Muscle layer of duodenum (tissue), 2 donors: ENCODE data around the gene CXCR4.

ENCODE experiments used
- H3K27ac ChIP-seq: one replicate; pipeline ENCODE4 v1.7.0; 2013; ENCODE audit warnings: mild to moderate bottlenecking, low read length
- H3K27me3 ChIP-seq: one replicate; pipeline ENCODE4 v1.7.0; 2013; ENCODE audit warnings: low read depth, mild to moderate bottlenecking, control low read depth, low read length
- H3K36me3 ChIP-seq, 2 donors: one replicate each; pipeline ENCODE4 v1.7.0; 2013; ENCODE audit warnings: low read length in 2 of 2, control low read depth in 1 of 2, mild to moderate bottlenecking in 1 of 2; ENCODE audit not compliant: insufficient read depth in 2 of 2, control insufficient read depth in 1 of 2
- H3K4me1 ChIP-seq, 2 donors: one replicate each; pipeline ENCODE4 v1.7.0; 2013; ENCODE audit warnings: low read length in 2 of 2, mild to moderate bottlenecking in 2 of 2, control low read depth in 1 of 2, moderate library complexity in 1 of 2; ENCODE audit not compliant: insufficient read depth in 2 of 2, control insufficient read depth in 1 of 2
- H3K4me3 ChIP-seq, 2 donors: one replicate each; pipeline ENCODE4 v1.7.0; 2013; ENCODE audit warnings: low read length in 2 of 2, low read depth in 1 of 2, mild to moderate bottlenecking in 1 of 2
- H3K9me3 ChIP-seq, 2 donors: one replicate each; pipeline ENCODE4 v1.7.0; 2013; ENCODE audit warnings: low read length in 2 of 2, control low read depth in 1 of 2, mild to moderate bottlenecking in 1 of 2; ENCODE audit not compliant: control insufficient read depth in 1 of 2
- donor health status: healthy.

CXCR4 gene

GRCh38 chr2:136117909-136118818 is at the start of gene CXCR4:
Gene CXCR4, minus strand, starts transcription at chr2:136118149. Its CDS starts 89 bp downstream, at chr2:136118060.
- Histone ChIP-seq H3K9me3 (no peaks in the 10 kb centered on the region), H3K4me1 (peaks cover 0 to 30% of the 10 kb centered on the region in 2 donors)

GRCh38 chr2:136164280-136164776 is 46.4 kb upstream of the CXCR4 start:
- Histone ChIP-seq H3K4me1 (no peaks in the 10 kb centered on the region), H3K36me3 (no peaks in the 10 kb centered on the region), H3K27ac (no peak overlapping the region), H3K9me3 (no peaks in the 10 kb centered on the region), H3K4me3 (no peak overlapping the region), H3K27me3 (no peaks in the 10 kb centered on the region)

More at GRCh38 chr2:136117909-136118818, at the start of gene CXCR4:
- peak within 1 kb of the TSS; percentile 63 to 83 for H3K4me3 ChIP-seq
- H3K27ac ChIP-seq, result peak within 1 kb of the TSS; percentile 64
- peaks cover 25% of the 10 kb centered on the region for H3K27me3 ChIP-seq
- no peaks in the 10 kb centered on the region for H3K36me3 ChIP-seq

- no peaks in the 10 kb centered on the region for H3K9me3 ChIP-seq
- no peak overlapping the region for H3K27ac ChIP-seq
- no peaks in the 10 kb centered on the region for H3K4me1 ChIP-seq
- no peaks in the 10 kb centered on the region for H3K27me3 ChIP-seq
- no peaks in the 10 kb centered on the region for H3K36me3 ChIP-seq
- no peak overlapping the region for H3K4me3 ChIP-seq
These were observed 44.5 kb upstream of the CXCR4 start for GRCh38 chr2:136162438-136162837.

GRCh38 chr2:136156411-136156810 is 38.5 kb upstream of the CXCR4 start:
- Histone ChIP-seq H3K36me3 (no peaks in the 10 kb centered on the region), H3K27me3 (no peaks in the 10 kb centered on the region), H3K27ac (no peak overlapping the region), H3K4me3 (no peak overlapping the region), H3K4me1 (no peaks in the 10 kb centered on the region), H3K9me3 (no peaks in the 10 kb centered on the region)

DNA sequence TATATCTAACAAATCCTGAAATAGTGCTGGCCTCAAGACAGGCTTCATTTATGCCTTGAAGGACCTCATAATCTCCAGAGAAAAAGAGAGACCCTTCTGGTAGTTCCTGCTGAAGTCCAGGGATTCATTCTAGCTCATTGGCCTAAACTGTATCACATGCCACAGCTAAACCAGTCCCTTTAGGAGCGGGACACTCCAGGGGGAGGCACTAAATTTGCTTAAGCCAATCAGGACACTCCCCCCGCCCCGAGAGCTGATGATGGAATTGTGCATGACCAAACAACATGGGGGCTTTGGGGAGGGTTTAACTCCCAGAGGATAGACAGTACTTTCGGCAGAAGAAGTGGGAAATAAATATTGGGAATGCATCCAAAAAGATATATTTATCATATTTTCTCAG is 36.4 kb upstream of the CXCR4 start:
- no peaks in the 10 kb centered on the region for H3K27me3 ChIP-seq
- no peak overlapping the region for H3K4me3 ChIP-seq
- no peak overlapping the region for H3K27ac ChIP-seq
- no peaks in the 10 kb centered on the region for H3K36me3 ChIP-seq
- H3K9me3 ChIP-seq, result no peaks in the 10 kb centered on the region
- no peaks in the 10 kb centered on the region for H3K4me1 ChIP-seq

GRCh38 chr2:136151021-136151971 is 33.3 kb upstream of the CXCR4 start:
- Histone ChIP-seq H3K36me3 (no peaks in the 10 kb centered on the region), H3K27me3 (no peaks in the 10 kb centered on the region), H3K9me3 (no peaks in the 10 kb centered on the region), H3K4me1 (no peaks in the 10 kb centered on the region), H3K4me3 (no peak overlapping the region), H3K27ac (no peak overlapping the region)

- Histone ChIP-seq H3K9me3 (no peaks in the 10 kb centered on the region), H3K27me3 (no peaks in the 10 kb centered on the region), H3K36me3 (no peaks in the 10 kb centered on the region), H3K4me3 (no peak overlapping the region), H3K27ac (no peak overlapping the region), H3K4me1 (no peaks in the 10 kb centered on the region)
These were observed 31.1 kb upstream of the CXCR4 start for GRCh38 chr2:136149011-136149410.

DNA sequence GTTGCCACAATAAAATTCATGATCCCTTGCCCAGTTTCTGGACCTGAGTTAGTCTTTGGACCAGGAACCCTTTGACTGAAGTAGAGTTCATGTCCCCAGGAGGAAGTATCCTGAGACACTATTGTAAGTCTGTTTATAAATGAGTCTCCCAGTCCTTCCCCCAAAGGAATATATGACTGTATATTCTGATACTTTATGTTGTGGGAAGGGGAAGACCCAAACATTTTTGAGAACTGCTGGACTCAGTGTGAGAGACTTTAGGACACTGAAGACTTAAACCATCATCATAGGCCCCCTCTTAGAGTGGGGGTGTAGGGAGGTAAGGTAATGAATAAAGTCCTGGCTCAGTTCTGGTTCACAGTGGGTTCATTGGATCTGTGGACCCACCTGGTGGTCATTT is 28.6 kb upstream of the CXCR4 start:
- Histone ChIP-seq H3K9me3 (no peaks in the 10 kb centered on the region), H3K27ac (no peak overlapping the region), H3K4me1 (no peaks in the 10 kb centered on the region), H3K36me3 (no peaks in the 10 kb centered on the region), H3K4me3 (no peak overlapping the region), H3K27me3 (no peaks in the 10 kb centered on the region)

DNA sequence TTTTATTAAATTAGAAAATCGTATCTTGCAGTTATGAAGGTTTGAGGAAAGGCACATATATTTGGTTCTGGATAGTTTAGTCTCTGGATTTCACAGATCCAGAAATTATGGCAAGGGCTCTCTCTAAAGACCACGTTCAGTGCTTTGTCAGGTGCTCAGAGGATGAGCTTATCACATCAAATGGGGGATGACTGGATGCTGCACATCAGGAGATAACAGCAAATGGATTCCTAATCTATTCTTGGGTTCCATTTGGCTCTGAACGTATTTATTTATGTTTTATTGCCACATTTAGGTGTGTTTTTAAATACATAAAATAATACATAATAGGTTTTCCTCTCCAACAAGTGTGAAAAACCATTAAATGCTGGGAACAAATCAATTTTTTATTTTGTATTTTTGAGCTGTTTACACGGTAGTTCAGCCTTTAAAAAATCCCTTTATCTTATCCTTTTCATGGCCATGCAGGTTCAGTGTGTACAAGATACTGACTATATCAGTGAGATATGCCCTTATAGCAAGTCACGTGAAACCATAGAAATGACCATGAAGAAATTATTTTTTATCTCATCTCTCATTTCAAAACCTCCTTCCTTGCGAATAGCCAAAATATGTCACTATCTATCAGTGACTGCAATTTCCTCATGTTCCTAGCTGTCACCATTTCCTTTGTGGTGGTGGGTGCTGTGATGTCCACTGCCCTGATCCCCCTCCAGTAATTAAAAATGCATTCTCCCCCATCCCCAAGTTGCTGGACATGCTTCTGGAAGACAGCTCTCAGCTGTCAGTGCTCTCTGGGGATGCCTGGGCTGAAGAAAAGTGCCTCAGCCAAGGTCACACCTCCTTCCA is 25.9 kb upstream of the CXCR4 start:
- Histone ChIP-seq H3K27me3 (no peaks in the 10 kb centered on the region), H3K4me3 (no peak overlapping the region), H3K36me3 (no peaks in the 10 kb centered on the region), H3K4me1 (no peaks in the 10 kb centered on the region), H3K27ac (no peak overlapping the region), H3K9me3 (no peaks in the 10 kb centered on the region)

DNA sequence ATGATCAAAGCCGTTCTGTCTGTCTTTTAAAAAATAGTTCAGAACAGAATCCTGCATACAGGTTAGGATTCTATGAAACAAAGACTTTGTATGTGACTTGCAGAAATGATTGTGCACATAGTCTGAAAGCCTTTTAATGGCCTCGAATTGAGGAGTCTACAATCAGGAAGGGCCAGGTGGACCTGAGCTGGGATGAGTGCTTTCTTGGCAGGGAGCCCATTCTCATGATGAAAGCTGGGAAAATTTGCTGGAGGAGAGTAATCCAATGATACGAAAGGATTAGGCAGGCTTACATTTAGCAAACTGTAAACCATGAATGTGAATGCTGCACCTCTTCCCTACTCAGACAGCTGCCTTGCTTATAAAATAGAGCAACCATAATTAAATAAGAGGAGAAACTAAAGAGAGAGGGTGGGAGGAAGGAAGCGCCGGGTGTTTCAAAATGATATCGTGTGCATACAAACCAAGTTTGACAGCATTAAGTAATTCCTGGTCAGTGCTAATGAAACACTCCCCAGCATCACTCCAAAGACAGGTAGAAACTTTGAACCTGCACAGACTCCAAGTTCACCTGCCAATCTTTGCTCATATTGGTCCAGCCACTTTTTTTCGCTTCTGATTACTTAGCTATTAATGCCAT is 23.7 kb upstream of the CXCR4 start:
- H3K27me3 ChIP-seq, result no peaks in the 10 kb centered on the region
- no peak overlapping the region for H3K4me3 ChIP-seq
- H3K4me1 ChIP-seq, result no peaks in the 10 kb centered on the region
- H3K27ac ChIP-seq, result no peak overlapping the region
- no peaks in the 10 kb centered on the region for H3K36me3 ChIP-seq
- no peaks in the 10 kb centered on the region for H3K9me3 ChIP-seq
